ENCODE data around the gene ZNF324B.

Gene ZNF324B

DNA sequence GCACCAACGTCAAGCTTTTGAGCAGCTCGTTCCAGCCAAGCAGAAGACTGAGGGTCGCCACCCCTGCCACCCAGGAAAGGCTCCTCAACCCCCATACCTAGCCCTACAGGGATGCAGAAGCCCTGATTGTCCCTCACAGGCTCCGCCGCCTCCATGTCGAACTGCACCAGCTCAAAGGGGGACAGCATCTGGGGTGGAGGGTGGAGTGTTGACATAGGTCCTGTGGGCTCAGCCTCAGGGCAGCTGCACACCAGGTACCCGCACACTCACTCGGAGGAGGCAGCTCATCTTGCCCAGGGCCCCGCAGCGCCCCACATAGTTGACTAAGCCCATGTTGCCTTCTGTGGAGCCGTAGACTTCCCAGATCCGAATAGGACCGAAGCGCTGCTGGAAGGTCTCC is 48.8 kb downstream of the ZNF324B start:
- peak overlapping the region; percentile 75 for H3K4me3 ChIP-seq (ENCODE audit: low read length)
- no peak for TF ChIP-seq CTCF (conservative IDR thresholded peaks at IDR 0.05; ENCODE audit: low read length)

More for the DNA sequence above, 48.8 kb downstream of the ZNF324B start:
- DNase-seq (ENCODE audit: low read depth), result no peak
